Activated naive CD8-positive, alpha-beta T cell treated with anti-CD3 and anti-CD28 coated beads, Interleukin-2, amount 10 ng/mL, durations not matched to agents 7 days and 5 days (primary cell): ENCODE data around the gene CDC42BPB. TPM values are rescaled to one million over a fixed set of nuclear protein-coding genes. Genes with fewer than 3 reads are reported as not detected.
"Not testable (repeated sequence)": the region's sequence is repeated elsewhere in the genome, so short reads cannot be mapped to it uniquely, and the experiment has no call there.

Experiments used
- ATAC-seq: fragments of 150-1000 bp; cut with Tn5 transposase; one replicate; pipeline ENCODE4 v1.10.0; 2021; ENCODE audit warnings: low read depth, moderate library complexity
- POLR2A ChIA-PET: fragments of 350-600 bp; sonication (Branson Sonifier 250); formaldehyde crosslinking; loops from one replicate; lab custom pipeline; 2021; ENCODE audit warnings: antibody characterized with exemption; lab: Charles Lee
- DNase-seq: peaks from one replicate; pipeline ENCODE4 v3.0.0; 2021
- H3K27ac Mint-ChIP-seq: one replicate; pipeline ENCODE4 v1.8.0; 2022; ENCODE audit warnings: mild to moderate bottlenecking, mixed read lengths
- H3K27me3 Mint-ChIP-seq: one replicate; pipeline ENCODE4 v1.8.0; 2022; ENCODE audit warnings: mild to moderate bottlenecking, moderate library complexity, mixed read lengths
- H3K36me3 Mint-ChIP-seq: one replicate; pipeline ENCODE4 v1.8.0; 2021; ENCODE audit warnings: mild to moderate bottlenecking, mixed read lengths
- H3K4me1 Mint-ChIP-seq: one replicate; pipeline ENCODE4 v1.8.0; 2021; ENCODE audit warnings: mixed read lengths
- H3K4me3 Mint-ChIP-seq: one replicate; pipeline ENCODE4 v1.8.0; 2022; ENCODE audit warnings: mild to moderate bottlenecking, moderate library complexity, mixed read lengths
- H3K9me3 Mint-ChIP-seq: one replicate; pipeline ENCODE4 v1.8.0; 2021; ENCODE audit warnings: mixed read lengths
- total RNA-seq, 2 experiments: library from RNA; stranded (reverse); gene quantifications; one replicate each; pipeline ENCODE4 v1.2.3, GENCODE V29; 2021

CDC42BPB gene
- total RNA-seq, 2 experiments from 2014 or later = 1.1 TPM

DNA sequence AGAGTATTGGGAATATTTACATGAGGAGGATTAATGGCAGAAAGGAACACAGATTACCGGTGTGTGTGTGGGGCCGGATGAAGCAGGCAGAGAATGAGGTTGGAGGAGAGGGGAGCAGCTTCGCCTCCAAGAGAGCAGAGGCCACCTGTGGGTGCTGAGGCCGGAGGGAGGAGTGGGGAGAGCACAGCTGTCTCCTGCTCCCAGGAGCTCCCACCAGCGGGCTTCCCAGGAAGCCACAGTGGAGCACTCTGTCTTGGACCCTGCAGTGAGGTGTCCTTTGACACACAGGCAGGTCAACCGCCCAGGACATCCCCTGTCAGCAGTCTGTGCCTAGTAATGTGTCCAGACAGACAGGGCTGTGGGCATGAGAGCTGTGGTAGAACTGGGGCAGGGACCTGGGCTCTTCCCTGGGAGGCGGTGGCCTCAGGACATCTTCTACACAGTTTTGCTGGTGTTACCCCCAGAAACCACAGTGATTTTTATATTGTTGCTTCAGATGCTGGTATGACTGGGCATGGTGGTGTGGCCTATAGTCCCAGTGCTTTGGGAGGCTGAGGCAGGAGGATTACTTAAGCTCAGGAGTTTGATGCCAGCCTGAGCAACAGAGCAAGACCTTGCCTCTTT, 153.3 kb downstream of the CDC42BPB start:
- Mint-ChIP-seq H3K27me3 (no peaks in the 10 kb centered on the region), H3K4me1 (peaks cover 10% of the 10 kb centered on the region), H3K36me3 (peaks cover 8% of the 10 kb centered on the region), H3K4me3 (no peak overlapping the region), H3K9me3 (no peaks in the 10 kb centered on the region), H3K27ac (no peak overlapping the region)
- DNase-seq = no peak
- POLR2A ChIA-PET = no interaction called here
- no peak for ATAC-seq

DNA sequence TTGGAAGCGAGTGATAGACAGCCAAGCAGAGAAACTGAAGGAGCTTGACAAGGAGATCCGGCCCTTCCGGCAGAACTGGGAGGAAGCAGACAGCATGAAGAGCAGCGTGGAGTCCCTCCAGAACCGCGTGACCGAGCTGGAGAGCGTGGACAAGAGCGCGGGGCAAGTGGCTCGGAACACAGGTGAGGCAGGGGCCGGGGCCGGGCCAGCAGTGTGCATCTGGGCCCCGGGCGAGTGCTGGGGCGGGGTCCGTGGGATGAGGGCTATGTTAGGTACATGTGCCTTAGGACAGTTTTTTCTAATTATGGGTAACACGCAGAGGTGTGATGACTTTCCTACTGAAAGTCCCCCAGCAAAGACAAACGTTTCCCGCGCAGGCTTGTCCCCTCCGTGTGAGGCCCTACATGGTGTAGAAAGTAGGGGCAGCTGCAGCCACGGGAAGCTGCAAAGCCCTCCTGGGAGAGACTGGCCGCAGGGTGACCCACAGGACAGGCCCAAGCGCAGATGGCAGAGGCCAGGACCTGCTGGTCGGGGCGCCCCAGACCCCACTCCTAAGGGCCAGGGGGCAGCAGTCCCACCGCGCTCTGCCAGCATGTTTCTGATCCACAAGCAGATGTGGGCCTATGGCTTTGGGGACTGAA, 154.0 kb downstream of the CDC42BPB start:
- Mint-ChIP-seq H3K9me3 (no peaks in the 10 kb centered on the region), H3K36me3 (peaks cover 8% of the 10 kb centered on the region), H3K27me3 (no peaks in the 10 kb centered on the region), H3K27ac (no peak overlapping the region), H3K4me3 (no peak overlapping the region), H3K4me1 (peaks cover 14% of the 10 kb centered on the region)
- POLR2A ChIA-PET = no interaction called here
- DNase-seq (no peak), ATAC-seq (no peak)

DNA sequence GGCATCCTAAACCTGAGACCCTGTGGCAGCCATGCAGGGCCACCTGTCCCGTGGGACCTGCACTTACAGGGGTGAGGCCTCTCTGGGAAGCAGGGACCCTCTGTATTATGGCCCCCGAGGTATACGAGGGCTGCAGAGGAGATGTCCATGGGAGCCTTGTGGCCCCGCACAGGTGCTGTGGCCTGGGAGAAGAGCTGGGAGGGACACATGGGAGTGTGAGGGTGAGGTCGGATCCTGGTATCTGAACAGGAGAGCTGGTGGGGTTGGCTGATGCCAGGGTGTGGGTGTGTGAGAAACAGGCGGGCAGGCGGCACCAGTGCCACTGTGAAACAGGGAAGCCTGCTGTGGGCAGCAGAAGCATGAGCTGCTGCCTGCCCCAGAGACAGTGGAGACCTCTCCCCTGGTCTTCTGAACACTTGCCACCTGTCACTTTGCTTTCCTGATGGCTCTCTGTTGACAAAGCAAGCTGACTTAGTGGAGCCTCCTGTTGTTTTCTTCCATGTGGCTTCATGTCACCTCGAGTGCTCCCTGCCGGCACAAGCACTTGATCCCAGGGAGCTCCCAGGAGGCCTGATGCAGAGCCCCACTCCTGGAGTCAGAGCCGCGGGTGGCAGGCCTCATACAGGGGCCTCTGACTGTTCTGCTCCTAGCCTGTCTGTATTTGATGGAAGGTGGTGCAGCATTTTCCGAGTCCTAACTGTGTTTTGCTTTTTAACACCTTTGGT, 154.7 kb downstream of the CDC42BPB start:
- Mint-ChIP-seq H3K36me3 (peaks cover 5% of the 10 kb centered on the region), H3K4me1 (peaks cover 16% of the 10 kb centered on the region), H3K27me3 (no peaks in the 10 kb centered on the region), H3K27ac (peak overlapping the region; percentile 34), H3K9me3 (no peaks in the 10 kb centered on the region), H3K4me3 (no peak overlapping the region)
- ATAC-seq (no peak), DNase-seq (no peak)
- POLR2A ChIA-PET = no interaction called here

DNA sequence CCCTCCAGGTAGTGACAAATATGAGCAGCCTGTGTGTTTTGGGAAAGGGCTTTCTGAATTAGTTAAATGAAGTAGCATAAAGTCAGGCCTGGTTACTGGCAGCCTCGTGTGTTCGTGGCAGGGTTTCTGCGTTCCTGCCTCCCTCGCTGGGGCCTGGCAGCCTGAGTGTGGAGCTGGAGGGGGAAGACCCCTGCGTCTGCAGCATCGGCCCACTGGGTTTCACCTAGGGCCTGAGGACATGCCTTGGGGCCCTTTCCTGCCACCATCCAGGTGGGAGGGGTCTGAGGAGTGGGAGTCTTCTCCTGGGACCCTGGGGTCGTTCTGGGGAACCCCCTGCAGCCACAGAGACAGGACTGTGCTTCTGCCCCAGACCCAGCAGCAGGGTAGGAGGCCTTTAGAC, 155.3 kb downstream of the CDC42BPB start:
- Mint-ChIP-seq H3K9me3 (no peaks in the 10 kb centered on the region), H3K4me1 (peaks cover 16% of the 10 kb centered on the region), H3K27me3 (no peaks in the 10 kb centered on the region), H3K4me3 (no peak overlapping the region), H3K36me3 (peaks cover 3% of the 10 kb centered on the region), H3K27ac (peak overlapping the region; percentile 90)
- POLR2A ChIA-PET = no interaction called here
- DNase-seq (no peak), ATAC-seq (no peak)

DNA sequence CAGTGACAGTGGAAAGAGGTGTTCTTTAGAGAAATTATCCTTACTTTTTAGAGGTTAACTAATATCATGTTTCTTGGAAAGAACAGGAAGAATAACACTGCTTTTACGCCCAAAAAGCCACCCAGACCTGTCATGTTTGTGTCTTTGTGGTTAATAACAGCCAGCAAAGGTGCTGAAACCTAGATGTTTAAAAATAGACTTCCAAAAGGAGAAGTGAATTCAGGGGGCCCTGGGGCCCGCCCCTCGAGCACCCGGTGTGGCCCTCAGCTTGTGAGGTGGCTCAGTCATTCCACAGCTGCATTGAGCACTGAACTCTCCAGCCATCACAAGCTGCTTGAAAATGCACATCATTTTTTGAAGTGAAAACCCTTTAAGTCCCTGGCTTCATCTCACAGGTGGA, 155.7 kb downstream of the CDC42BPB start:
- ATAC-seq = peak; percentile 37
- Mint-ChIP-seq H3K27me3 (no peaks in the 10 kb centered on the region), H3K9me3 (no peaks in the 10 kb centered on the region), H3K27ac (peak overlapping the region; percentile 90), H3K4me3 (peak overlapping the region; percentile 60), H3K4me1 (peaks cover 16% of the 10 kb centered on the region), H3K36me3 (peaks cover 3% of the 10 kb centered on the region)
- no peak for DNase-seq
- POLR2A ChIA-PET = interaction anchor here (0.7 kb wide), 1 partner anchor 98 kb away, joined by 3 read pairs; no protein-coding TSS in a partner anchor

DNA sequence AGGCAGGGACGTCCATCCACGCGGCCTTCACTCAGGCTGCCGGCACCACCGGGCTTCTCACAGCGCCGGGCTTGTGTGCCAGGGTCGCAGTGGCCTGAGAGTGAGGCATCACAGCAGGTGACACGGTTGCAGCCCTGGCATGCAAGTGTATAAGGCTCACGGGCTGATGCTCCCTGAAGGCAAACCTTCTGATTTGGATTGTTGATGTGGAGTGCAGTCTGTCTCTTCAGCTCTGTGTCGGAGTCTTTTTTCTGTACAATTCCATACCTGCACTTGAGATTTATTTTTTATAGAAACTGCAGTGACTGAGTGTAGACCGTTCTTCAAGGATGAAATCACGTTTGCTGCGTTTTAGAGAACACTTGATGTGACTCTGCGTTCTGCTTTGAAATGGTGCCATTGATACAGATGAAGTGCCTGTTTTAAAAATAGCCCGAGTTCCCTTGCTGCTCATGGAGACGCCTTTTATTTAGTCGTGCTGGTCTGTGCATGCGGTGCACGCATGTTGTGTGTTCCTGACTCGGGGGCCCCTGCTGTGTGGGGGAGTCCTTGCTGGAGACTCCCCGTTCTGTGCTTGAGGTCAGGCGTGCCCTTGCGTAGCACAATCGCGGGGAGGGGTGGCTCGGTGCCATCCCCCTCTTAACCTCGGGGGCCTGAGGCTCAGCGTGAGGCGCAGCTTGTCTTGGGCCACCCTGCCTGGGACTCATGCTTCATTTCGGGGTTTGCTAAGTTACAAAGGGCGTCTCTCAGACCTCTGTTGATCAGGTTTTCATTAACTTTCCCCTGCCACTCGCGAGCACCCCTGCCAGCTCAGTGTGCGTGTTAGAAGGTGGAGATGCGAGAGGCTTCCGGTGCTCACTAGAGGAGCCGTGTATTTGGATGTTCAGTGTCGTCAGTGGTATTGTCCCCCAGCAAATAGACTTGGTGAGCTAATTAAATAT, 156.4 kb downstream of the CDC42BPB start:
- H3K27ac Mint-ChIP-seq = peak overlapping the region; percentile 90

DNA sequence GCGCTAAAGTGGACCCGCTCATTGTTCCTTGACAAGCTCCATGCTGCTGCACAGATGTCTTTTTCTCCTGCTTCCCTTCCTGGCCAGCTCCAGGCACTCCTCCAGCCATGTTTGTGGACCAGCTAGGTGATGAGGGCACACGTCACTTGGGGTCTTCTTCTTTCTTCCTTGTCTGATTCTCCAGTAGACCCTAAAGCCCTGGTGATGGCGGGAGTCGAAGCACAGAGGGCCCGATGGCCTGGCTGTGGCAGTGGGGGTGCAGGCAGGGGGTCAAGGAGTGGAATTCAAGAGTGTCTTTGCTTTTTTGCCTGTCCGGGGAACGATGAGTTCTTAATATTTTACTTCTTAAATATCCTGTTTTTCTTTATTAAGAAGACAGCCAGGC, 157.8 kb downstream of the CDC42BPB start:
- POLR2A ChIA-PET = no interaction called here
- Mint-ChIP-seq H3K4me1 (peaks cover 16% of the 10 kb centered on the region), H3K36me3 (peaks cover 4% of the 10 kb centered on the region), H3K27me3 (no peaks in the 10 kb centered on the region), H3K27ac (no peak overlapping the region), H3K9me3 (no peaks in the 10 kb centered on the region), H3K4me3 (no peak overlapping the region)
- DNase-seq (no peak), ATAC-seq (no peak)

More for the DNA sequence above, 156.4 kb downstream of the CDC42BPB start:
- H3K36me3 Mint-ChIP-seq = peaks cover 3% of the 10 kb centered on the region
- ATAC-seq (peak; percentile 78), DNase-seq (peak; percentile 41)
- H3K27me3 Mint-ChIP-seq = no peaks in the 10 kb centered on the region
- no peaks in the 10 kb centered on the region for H3K9me3 Mint-ChIP-seq
- peak overlapping the region; percentile 60 for H3K4me3 Mint-ChIP-seq
- H3K4me1 Mint-ChIP-seq = peaks cover 16% of the 10 kb centered on the region
- POLR2A ChIA-PET = interaction anchor here (0.7 kb wide), 2 partner anchors 48 to 98 kb away, joined by 3 read pairs; no protein-coding TSS in a partner anchor

DNA sequence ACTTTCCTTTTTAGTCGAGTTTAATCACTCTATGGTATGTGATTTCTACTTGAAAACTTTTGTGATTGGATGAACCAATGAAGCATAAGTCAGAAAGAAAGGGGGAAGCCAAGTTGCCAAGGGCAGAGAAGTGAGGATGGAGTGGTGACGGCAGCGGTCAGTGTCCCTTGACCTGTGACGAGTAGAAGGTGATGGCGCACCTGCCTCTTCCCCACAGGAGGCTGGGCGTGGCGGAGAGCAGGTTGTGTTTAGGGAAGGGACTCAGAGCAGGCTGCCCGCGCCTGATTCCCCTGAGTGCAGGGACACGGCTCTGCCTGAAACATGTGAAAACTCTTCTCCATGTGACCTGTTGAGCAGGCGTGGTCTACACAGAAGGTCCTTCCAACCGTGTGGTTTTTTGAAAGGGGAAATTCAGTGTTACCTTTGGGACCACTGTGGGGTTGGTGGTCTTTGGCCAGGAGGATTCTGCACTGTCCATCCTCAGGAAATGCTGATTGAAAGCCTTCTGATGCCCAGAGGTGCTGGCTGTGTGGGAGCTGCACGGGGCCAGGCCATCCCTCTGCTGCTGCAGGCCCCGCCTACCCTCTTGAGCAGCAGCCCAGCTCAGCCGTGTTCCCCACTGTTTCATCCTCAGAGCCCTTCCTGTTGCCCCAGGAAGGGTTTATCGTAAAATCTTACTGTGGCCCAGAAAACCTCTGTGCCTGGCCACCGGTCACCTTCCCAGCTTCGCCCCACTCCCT, 158.4 kb downstream of the CDC42BPB start:
- ATAC-seq (no peak), DNase-seq (no peak)
- POLR2A ChIA-PET = no interaction called here
- H3K4me3 Mint-ChIP-seq = no peak overlapping the region
- H3K27me3 Mint-ChIP-seq = no peaks in the 10 kb centered on the region
- H3K4me1 Mint-ChIP-seq = peaks cover 16% of the 10 kb centered on the region
- H3K36me3 Mint-ChIP-seq = peaks cover 4% of the 10 kb centered on the region
- H3K9me3 Mint-ChIP-seq = no peaks in the 10 kb centered on the region
- H3K27ac Mint-ChIP-seq = peak overlapping the region; percentile 44

DNA sequence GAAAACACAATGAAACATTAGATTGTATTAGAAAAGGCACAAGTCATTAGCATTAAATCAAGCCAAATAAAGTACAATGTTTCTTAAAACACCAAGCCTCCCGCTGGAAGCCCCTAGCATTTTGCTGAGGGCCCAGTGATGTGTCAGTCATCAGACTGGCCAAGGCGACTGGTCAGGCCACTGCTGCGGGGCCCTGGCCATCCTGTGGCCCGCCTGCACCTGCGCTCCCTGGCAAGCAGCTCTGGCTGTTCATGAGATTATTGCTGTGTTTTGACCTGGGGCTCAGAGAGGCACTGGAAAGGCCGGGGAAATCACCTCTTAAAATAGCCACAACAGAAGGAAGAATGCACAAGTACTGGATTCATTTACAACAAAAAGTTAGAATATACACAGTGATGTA, 159.1 kb downstream of the CDC42BPB start:
- H3K4me1 Mint-ChIP-seq = peaks cover 16% of the 10 kb centered on the region
- H3K4me3 Mint-ChIP-seq = no peak overlapping the region
- DNase-seq = no peak
- peak overlapping the region; percentile 44 for H3K27ac Mint-ChIP-seq
- H3K27me3 Mint-ChIP-seq = no peaks in the 10 kb centered on the region
- H3K9me3 Mint-ChIP-seq = no peaks in the 10 kb centered on the region
- POLR2A ChIA-PET = no interaction called here
- peaks cover 7% of the 10 kb centered on the region for H3K36me3 Mint-ChIP-seq
- no peak for ATAC-seq

DNA sequence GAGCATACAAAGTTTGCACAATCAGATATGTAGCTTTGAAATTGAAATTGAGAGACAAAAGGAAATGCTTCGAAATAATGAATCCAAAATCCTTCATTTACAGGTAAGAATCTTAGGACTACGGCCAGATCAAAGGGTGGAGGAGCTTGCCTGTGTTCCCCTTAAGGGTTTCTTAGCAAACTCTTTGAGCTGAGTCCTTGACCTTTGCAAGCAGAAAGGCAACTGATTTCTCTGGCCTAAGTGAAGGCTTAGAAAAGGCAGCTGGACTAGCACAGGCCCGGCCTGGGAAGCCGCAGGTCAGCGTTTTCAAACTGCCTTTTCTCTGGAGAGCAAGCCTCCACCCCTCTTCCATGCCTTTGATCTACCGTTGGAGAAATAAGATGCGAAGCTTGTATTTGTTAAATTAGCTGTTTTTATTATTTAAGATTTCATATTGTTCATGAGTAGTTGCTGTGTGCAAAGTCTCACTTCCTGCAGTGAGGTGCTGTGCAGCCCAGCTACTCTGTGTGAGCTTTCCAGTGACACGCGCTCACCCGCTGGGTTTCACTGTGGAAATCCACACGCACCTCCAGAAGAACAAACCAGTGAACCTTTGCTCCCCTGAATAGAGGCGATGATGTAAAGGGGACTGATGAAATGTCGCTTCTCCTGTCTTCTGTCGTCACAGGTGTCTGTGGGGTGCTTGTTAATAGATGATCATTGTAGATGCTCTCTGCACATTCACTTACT, 159.9 kb downstream of the CDC42BPB start:
- ATAC-seq = no peak
- H3K9me3 Mint-ChIP-seq = no peaks in the 10 kb centered on the region
- H3K4me3 Mint-ChIP-seq = no peak overlapping the region
- POLR2A ChIA-PET = no interaction called here
- H3K27me3 Mint-ChIP-seq = no peaks in the 10 kb centered on the region
- peak overlapping the region; percentile 48 for H3K27ac Mint-ChIP-seq
- peaks cover 9% of the 10 kb centered on the region for H3K36me3 Mint-ChIP-seq
- no peak for DNase-seq
- peaks cover 16% of the 10 kb centered on the region for H3K4me1 Mint-ChIP-seq

DNA sequence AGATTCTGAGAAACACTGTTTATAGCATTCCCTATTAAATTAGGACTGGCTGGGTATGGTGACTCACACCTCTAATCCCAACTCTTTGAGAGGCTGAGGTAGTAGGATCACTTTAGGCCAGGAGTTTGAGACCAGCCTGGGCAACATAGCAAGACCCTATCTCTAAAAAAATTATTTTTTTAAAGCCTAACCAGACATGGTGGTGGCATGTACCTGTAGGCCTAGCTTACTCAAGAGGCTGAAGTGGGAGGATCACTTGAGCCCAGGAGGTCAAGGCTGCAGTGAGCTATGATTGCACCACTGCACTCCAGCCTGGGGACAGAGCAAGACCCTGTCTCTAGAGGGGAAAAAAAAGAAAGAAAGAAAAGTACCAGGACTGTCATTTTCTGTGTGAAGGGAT, 160.6 kb downstream of the CDC42BPB start:
- H3K36me3 Mint-ChIP-seq, DNase-seq, H3K27me3 Mint-ChIP-seq, ATAC-seq, POLR2A ChIA-PET, H3K27ac Mint-ChIP-seq, H3K9me3 Mint-ChIP-seq, H3K4me3 Mint-ChIP-seq: not testable (repeated sequence)
- H3K4me1 Mint-ChIP-seq = peaks cover 16% of the 10 kb centered on the region

DNA sequence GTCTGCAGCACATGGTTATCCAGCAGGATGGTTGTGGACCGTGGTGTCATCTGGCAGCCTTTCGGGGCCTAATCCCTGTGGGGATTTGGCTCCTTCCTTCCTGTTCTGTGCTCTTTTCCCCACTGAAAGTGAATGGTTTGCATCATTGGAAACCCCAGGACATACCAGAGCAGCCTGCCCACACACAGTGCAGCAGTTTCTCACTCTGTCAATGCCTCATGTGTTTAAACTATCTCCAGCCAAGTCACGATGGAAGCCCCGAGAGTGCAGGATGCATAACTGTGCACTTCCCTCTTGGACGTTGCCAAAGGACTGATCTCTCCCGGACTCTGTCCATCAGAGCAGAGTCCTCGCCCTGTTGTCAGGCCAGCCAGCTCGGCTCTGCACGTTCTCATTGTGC, 163.9 kb downstream of the CDC42BPB start:
- Mint-ChIP-seq H3K9me3 (no peaks in the 10 kb centered on the region), H3K36me3 (peaks cover 10% of the 10 kb centered on the region), H3K4me1 (peaks cover 2% of the 10 kb centered on the region), H3K27me3 (no peaks in the 10 kb centered on the region), H3K27ac (no peak overlapping the region), H3K4me3 (no peak overlapping the region)
- ATAC-seq (no peak), DNase-seq (no peak)
- POLR2A ChIA-PET = no interaction called here
